ENCODE measurements around the gene LDB2. TPM values are rescaled to one million over a fixed set of nuclear protein-coding genes. Genes with fewer than 3 reads are reported as not detected.

LDB2 gene
- total RNA-seq, 1 donor from 2014 or later: 4.9 TPM

DNA sequence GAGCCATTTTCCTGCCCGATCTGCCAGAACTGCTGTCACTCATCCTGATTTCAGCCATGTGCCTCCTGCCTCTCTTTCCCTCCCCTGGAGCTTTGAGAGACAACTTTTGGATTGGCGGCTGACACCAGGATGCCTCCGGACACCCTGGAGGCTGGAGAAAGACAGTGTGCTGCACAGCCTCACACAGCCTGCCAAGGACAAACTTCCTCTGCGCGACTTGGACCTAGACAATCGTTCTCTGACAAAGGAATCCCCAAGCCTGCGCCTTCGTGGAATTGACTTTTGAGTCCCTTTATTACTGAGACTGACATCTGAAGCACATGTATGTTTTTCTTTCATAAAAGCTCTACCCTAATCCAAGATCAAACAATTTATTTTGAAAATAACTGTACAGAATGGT is 10.8 kb upstream of the LDB2 start:
- TF ChIP-seq EZH2 (IDR thresholded peaks at IDR 0.05; ENCODE audit: insufficient read depth, low read length): no peak
- TF ChIP-seq, protein P1, sequence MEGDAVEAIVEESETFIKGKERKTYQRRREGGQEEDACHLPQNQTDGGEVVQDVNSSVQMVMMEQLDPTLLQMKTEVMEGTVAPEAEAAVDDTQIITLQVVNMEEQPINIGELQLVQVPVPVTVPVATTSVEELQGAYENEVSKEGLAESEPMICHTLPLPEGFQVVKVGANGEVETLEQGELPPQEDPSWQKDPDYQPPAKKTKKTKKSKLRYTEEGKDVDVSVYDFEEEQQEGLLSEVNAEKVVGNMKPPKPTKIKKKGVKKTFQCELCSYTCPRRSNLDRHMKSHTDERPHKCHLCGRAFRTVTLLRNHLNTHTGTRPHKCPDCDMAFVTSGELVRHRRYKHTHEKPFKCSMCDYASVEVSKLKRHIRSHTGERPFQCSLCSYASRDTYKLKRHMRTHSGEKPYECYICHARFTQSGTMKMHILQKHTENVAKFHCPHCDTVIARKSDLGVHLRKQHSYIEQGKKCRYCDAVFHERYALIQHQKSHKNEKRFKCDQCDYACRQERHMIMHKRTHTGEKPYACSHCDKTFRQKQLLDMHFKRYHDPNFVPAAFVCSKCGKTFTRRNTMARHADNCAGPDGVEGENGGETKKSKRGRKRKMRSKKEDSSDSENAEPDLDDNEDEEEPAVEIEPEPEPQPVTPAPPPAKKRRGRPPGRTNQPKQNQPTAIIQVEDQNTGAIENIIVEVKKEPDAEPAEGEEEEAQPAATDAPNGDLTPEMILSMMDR (IDR thresholded peaks at IDR 0.05; ENCODE audit: insufficient read depth, low read depth, low read length): no peak
- no peaks in the 10 kb centered on the region for H3K36me3 Mint-ChIP-seq (ENCODE audit: low read depth, unreplicated experiment)
- Histone ChIP-seq H3K36me3 (ENCODE audit: insufficient read depth, low read length) (no peaks in the 10 kb centered on the region), H3K79me2 (ENCODE audit: insufficient read depth, low read length) (no peaks in the 10 kb centered on the region), H3K4me3 (ENCODE audit: insufficient read depth, low read depth, low read length) (no peak overlapping the region), H3K27ac (ENCODE audit: low read depth, low read length) (no peak overlapping the region), H4K20me1 (ENCODE audit: insufficient read depth, low read length) (no peaks in the 10 kb centered on the region), H3K4me1 (ENCODE audit: insufficient read depth, low read length) (peaks cover 6% of the 10 kb centered on the region), H3K9ac (ENCODE audit: low read length) (no peak overlapping the region), H3K27me3 (ENCODE audit: insufficient read depth, low read length) (no peaks in the 10 kb centered on the region), H3K9me3 (ENCODE audit: insufficient read depth, low read depth, low read length) (no peaks in the 10 kb centered on the region), H2AFZ (ENCODE audit: low read depth, low read length) (peak overlapping the region; percentile 54), H3K4me2 (ENCODE audit: low read length) (peak overlapping the region; percentile 62)
- H3K27ac Mint-ChIP-seq (ENCODE audit: unreplicated experiment): no peak overlapping the region
- DNase-seq (ENCODE audit: low read depth): no peak
- H3K4me3 Mint-ChIP-seq (ENCODE audit: unreplicated experiment): no peak overlapping the region
- no peaks in the 10 kb centered on the region for H3K27me3 Mint-ChIP-seq (ENCODE audit: low read depth, unreplicated experiment)
- no peak for FAIRE-seq
- no peaks in the 10 kb centered on the region for H3K9me3 Mint-ChIP-seq (ENCODE audit: unreplicated experiment)
- peaks cover 4% of the 10 kb centered on the region for H3K4me1 Mint-ChIP-seq (ENCODE audit: low read depth, unreplicated experiment)

DNA sequence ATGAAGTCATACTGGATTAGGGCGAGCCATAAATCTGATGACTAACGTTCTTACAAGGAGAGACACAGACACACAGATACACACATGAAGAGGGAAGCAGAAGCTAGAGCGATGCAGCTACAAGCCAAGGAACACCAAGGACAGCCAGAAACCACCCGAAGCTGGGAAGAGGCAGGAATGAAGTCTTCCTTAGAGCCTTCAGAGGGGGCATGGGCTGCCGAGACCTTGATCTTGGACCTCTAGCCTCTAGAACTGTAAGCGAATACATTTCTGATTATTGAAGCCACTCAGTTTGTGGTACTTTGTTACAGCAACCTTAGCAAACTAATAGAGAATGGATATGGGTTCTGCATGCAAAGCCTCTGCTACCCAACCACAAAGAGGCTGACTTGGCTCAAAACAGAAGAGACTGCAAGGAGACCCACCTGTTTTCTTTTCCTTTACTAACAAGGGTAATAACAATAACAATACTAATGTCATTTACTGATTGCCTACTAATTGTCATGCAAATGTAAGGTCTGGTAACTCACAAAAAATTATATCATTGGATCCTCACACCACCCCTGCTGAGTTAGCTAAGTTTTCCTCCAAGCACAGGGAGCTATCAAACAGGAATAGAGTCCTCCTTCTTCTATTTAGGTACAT is 10.1 kb upstream of the LDB2 start:
- no peak overlapping the region for H3K27ac Mint-ChIP-seq (ENCODE audit: unreplicated experiment)
- H3K79me2 ChIP-seq (ENCODE audit: insufficient read depth, low read length): no peaks in the 10 kb centered on the region
- TF ChIP-seq EZH2 (IDR thresholded peaks at IDR 0.05; ENCODE audit: insufficient read depth, low read length): no peak
- TF ChIP-seq, protein P1 (IDR thresholded peaks at IDR 0.05; ENCODE audit: insufficient read depth, low read depth, low read length): no peak
- no peaks in the 10 kb centered on the region for H3K9me3 ChIP-seq (ENCODE audit: insufficient read depth, low read depth, low read length)
- no peak overlapping the region for H3K4me3 Mint-ChIP-seq (ENCODE audit: unreplicated experiment)
- DNase-seq (ENCODE audit: low read depth): no peak
- H4K20me1 ChIP-seq (ENCODE audit: insufficient read depth, low read length): no peaks in the 10 kb centered on the region
- H3K27ac ChIP-seq (ENCODE audit: low read depth, low read length): no peak overlapping the region
- no peaks in the 10 kb centered on the region for H3K9me3 Mint-ChIP-seq (ENCODE audit: unreplicated experiment)
- H3K27me3 Mint-ChIP-seq (ENCODE audit: low read depth, unreplicated experiment): no peaks in the 10 kb centered on the region
- H3K4me2 ChIP-seq (ENCODE audit: low read length): peak overlapping the region; percentile 62
- no peak overlapping the region for H3K9ac ChIP-seq (ENCODE audit: low read length)
- FAIRE-seq: no peak
- peaks cover 6% of the 10 kb centered on the region for H3K4me1 ChIP-seq (ENCODE audit: insufficient read depth, low read length)
- H3K36me3 ChIP-seq (ENCODE audit: insufficient read depth, low read length): no peaks in the 10 kb centered on the region
- no peaks in the 10 kb centered on the region for H3K27me3 ChIP-seq (ENCODE audit: insufficient read depth, low read length)
- no peak overlapping the region for H3K4me3 ChIP-seq (ENCODE audit: insufficient read depth, low read depth, low read length)
- H3K4me1 Mint-ChIP-seq (ENCODE audit: low read depth, unreplicated experiment): peaks cover 4% of the 10 kb centered on the region
- H3K36me3 Mint-ChIP-seq (ENCODE audit: low read depth, unreplicated experiment): no peaks in the 10 kb centered on the region
- no peak overlapping the region for H2AFZ ChIP-seq (ENCODE audit: low read depth, low read length)

DNA sequence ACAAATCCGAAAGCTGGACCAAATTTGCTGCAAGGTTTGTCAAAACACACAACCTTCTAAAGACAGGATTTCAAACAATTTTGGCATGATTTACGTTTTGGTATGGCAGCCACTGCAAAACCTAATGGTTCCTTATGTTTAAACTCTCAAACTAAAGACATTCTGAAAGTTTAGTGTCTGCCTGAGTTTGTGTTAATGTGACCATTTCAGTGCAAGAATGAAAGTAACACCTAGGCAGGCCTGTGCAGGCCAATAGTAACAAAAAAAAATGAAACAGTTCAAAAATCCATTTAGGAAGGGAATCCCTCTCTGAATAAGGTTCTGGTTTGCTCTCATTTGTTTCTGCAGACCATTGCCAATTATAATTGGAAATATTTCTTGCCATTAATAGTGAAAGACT is 1.9 kb upstream of the LDB2 start:
- no peak overlapping the region for H3K4me2 ChIP-seq (ENCODE audit: low read length)
- H3K27me3 ChIP-seq (ENCODE audit: insufficient read depth, low read length): no peaks in the 10 kb centered on the region
- no peaks in the 10 kb centered on the region for H4K20me1 ChIP-seq (ENCODE audit: insufficient read depth, low read length)
- no peaks in the 10 kb centered on the region for H3K9me3 Mint-ChIP-seq (ENCODE audit: unreplicated experiment)
- H3K9me3 ChIP-seq (ENCODE audit: insufficient read depth, low read depth, low read length): no peaks in the 10 kb centered on the region
- peaks cover 21% of the 10 kb centered on the region for H3K79me2 ChIP-seq (ENCODE audit: insufficient read depth, low read length)
- H3K27ac ChIP-seq (ENCODE audit: low read depth, low read length): no peak overlapping the region
- H3K36me3 ChIP-seq (ENCODE audit: insufficient read depth, low read length): no peaks in the 10 kb centered on the region
- no peak overlapping the region for H3K4me3 ChIP-seq (ENCODE audit: insufficient read depth, low read depth, low read length)
- TF ChIP-seq, protein P1 (IDR thresholded peaks at IDR 0.05; ENCODE audit: insufficient read depth, low read depth, low read length): no peak
- no peak for TF ChIP-seq EZH2 (IDR thresholded peaks at IDR 0.05; ENCODE audit: insufficient read depth, low read length)
- H3K9ac ChIP-seq (ENCODE audit: low read length): no peak overlapping the region
- no peak overlapping the region for H3K27ac Mint-ChIP-seq (ENCODE audit: unreplicated experiment)
- H3K4me3 Mint-ChIP-seq (ENCODE audit: unreplicated experiment): no peak overlapping the region
- no peak for DNase-seq (ENCODE audit: low read depth)
- no peaks in the 10 kb centered on the region for H3K36me3 Mint-ChIP-seq (ENCODE audit: low read depth, unreplicated experiment)
- FAIRE-seq: no peak
- no peak overlapping the region for H2AFZ ChIP-seq (ENCODE audit: low read depth, low read length)
- peaks cover 10% of the 10 kb centered on the region for H3K4me1 ChIP-seq (ENCODE audit: insufficient read depth, low read length)
- H3K27me3 Mint-ChIP-seq (ENCODE audit: low read depth, unreplicated experiment): peaks cover 6% of the 10 kb centered on the region
- peaks cover 22% of the 10 kb centered on the region for H3K4me1 Mint-ChIP-seq (ENCODE audit: low read depth, unreplicated experiment)

All from astrocyte (in vitro differentiated cells and primary cell).